HG03135 (cell line): ENCODE measurements around the gene NECAB3.
A peak's percentile ranks its signal among the peaks of the same experiment; 100 is the strongest.

ENCODE experiments used
- ATAC-seq: cut with Tn5 transposase; IDR thresholded peaks from one replicate; pipeline ENCODE4 v1.9.1; 2021; ENCODE audit warnings: mild to moderate bottlenecking, moderate library complexity; ENCODE audit not compliant: unreplicated experiment

NECAB3 gene

GRCh38 chr20:33697129-33697528 is 22.9 kb upstream of the NECAB3 start:
- no peak for ATAC-seq

- ATAC-seq = no peak
These were observed 22.2 kb upstream of the NECAB3 start for GRCh38 chr20:33696448-33696847.

DNA sequence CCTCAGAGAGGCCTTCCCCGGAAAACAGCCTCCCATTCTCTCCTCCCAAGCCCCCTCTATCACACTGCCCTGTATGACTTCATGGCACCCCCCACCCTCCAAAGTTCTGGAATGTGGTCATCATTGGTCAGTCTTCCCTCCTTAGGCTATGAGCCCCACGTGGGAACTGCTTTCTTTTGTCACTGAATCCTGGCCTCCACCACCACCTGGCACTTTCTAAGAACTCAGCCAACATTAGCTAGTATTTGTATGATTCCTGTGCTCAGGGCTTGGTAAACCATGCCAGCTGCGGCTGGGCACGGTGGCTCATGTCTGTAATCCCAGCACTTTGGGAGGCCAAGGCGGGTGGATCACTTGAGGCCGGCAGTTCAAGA is 20.4 kb upstream of the NECAB3 start:
- ATAC-seq = no peak

DNA sequence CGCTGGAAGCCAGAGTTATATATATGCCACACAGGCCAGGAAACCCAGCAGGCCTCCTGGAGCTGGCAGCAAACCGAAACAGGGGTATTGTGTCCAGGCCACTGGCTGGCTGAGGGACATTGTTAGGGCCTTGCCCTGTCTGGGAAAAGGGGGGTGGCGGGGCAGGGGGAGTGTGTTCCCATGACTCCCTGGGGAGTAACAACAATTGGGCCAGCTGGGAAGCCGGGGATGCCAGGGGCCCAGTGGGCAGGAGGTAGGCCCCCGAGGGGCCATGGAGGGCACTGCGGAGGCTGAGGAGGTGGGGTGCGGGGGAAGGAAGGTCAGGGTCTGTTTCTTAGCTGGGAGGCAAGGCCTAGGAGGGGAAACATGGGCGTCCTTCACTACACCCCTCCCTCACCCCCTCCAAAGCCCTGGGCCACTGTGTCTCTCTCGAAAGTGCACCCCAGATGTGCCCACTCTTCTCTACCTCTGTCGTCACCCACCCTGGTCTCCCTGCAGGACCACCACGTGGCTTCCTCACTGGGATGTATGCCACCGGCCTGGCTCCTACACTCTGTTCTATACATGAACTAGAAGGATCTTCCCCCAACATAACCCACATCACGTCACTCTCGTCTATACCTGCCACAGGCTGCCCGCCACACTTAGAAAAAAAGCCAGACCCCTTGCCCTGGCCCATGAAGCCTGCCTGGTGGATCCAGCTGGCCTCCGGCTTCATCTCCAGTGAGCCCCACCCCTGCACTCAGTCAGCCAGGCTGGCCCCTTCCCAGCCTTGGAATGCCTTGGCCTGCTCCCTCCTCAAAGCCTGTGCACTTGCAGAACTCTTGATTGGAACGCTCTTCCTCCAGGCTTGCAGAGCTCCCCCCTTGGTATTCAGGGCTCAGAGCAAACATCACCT is 19.8 kb upstream of the NECAB3 start:
- ATAC-seq = no peak

DNA sequence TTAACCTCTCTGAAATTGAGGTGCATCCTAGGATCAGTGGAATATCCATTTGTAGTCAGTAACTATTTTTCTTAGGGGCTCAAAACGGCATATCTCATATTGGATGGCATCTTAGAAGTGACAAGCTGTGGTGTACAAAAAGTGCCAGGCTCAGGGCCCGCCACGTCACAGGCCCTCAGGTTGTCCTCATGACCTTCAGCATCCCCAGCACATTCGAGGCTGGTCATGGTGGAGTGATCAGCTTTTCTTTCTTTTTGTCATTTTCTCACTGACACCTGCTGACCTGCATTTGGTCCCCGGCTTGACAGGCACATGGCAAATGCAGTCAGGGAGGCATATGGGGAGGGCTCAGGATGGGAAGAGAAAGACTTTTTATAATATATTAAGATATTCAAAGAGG is 19.1 kb upstream of the NECAB3 start:
- no peak for ATAC-seq

- no peak for ATAC-seq
These were observed 15.7 kb upstream of the NECAB3 start for GRCh38 chr20:33689973-33690372.

DNA sequence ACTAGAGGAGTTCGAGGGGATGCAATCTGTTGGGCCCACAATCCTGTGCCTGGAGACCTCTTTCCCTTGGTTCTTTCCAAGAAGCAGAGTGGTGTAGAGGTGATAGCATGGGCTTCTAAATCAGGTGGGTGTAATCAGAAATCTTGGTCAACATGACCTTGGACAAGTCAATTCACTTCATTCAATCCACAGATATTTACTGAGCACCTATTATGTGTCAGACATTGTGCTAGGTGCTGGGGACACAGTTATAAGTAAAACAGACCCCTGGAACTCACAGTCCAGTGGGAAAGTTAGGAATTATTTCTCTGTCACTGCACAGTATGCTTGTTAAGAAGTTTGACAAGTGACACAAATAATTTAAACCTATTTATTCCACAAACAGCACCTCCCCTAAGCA is 15.3 kb upstream of the NECAB3 start:
- ATAC-seq = no peak

DNA sequence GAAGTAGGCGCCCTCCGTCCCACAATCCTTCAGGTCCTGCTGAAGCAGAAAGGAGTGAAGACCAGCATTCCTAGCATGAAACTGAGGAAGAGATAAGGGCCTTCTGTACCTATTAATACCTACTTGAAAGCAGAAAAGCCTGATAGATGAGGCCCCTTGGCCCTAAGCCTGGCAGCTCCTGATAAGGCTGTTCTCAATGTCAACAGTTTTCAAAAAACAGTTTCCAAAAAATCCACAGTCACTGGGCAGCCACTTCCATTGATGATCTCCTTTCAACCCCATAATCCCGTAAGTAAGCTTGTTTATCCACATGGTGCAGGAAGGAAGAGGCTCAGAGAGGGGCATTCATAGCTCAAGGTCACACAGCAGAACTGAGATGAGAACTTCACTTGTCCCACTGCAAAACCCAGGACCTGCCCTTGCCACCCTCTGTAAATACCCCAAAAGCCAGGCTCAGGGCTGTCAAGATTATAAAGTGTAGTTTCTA is 14.8 kb upstream of the NECAB3 start:
- no peak for ATAC-seq

DNA sequence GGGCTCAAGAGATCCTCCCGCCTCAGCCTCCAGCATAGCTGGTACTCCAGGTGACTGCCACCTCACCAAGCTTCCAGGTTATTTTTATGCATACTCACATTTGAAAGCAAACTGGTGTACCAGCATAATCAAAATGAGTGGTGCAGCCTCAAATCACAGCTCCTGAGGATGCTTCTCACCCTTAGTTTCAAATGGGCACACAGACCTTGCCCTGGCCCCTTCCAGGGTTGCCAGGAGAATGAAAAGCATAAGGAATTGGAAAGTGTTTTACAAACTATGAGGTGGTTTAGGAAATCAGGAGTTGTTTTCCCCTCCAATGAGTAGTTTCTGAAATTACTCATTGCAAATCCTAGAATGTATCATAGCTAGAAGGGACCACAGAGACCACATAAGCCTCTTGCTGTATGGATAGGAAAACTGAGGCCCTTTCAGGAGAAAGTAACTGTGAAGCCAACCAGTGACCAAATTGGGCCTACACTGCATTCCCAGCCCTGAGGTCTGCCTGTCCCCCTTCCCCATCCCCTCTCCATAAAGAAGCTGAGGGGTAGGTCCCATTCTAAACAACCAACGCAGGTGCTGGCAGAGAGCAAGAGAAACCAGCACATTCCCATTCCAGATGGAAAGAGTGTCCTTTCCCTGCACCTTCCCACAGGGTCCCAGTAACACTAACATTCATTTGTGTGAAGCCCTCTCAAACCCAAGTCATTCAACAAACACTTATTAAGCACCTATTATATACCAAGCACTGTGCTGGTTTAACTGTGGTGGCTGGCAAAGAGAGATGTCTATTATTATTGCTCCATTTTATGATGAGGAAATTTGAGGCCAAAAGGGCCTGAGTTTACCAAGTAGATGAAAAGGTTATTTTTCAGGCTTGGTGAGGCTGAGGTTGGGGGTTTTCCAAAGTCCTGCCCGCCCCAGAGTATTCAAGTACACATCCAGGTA is 14.0 kb upstream of the NECAB3 start:
- ATAC-seq = no peak

- ATAC-seq = no peak
These were observed 13.2 kb upstream of the NECAB3 start for GRCh38 chr20:33687370-33687915.

- ATAC-seq = no peak
These were observed 12.7 kb upstream of the NECAB3 start for GRCh38 chr20:33686984-33687366.

GRCh38 chr20:33686100-33686983 is 12.1 kb upstream of the NECAB3 start, which contains the start of gene E2F1:
Gene E2F1, minus strand, starts transcription at chr20:33686385. Its CDS starts 121 bp downstream, at chr20:33686264.
- peak; percentile 79 for ATAC-seq

DNA sequence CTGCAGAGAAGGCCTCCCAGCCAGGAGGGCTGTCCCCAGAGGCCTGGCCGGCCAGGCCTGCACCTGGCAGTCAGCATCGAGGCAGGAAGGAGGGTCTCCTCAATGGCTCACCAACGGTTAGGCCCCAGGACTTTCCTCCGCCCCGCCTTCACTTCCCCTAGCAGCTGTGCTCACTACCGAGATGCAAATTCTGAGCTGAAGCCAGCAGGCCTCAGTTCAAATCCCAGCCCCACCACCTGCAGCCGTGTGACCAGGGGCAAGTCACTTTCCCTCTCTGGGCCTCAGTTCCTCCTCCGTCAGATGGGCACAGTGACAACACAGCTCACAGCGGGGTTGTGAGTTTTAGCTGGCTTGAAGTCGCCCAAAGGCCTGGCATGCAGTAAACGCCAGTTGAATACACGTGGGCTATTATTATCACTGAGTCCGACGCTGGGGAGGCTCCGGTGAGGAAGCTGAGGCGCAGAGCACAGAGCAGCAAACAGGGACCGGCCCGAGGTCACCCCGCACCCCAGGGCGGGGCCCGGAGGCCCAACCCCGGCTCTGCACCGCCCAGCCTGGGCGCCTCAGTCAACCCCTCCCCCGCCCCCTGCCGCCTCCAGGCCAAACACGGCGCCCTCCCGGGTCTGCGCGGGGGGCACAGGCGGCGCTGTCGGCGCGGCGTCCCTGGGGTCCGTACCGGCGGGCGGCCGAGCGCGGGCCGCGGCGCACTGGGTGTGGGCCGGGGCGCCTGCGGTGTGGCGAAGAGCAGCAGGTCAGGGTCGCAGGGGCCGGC is 11.3 kb upstream of the NECAB3 start:
- ATAC-seq = peak; percentile 44

GRCh38 chr20:33684533-33685327 is 10.5 kb upstream of the NECAB3 start:
- ATAC-seq = no peak

- no peak for ATAC-seq
These were observed 7.6 kb upstream of the NECAB3 start for GRCh38 chr20:33681728-33682353.

DNA sequence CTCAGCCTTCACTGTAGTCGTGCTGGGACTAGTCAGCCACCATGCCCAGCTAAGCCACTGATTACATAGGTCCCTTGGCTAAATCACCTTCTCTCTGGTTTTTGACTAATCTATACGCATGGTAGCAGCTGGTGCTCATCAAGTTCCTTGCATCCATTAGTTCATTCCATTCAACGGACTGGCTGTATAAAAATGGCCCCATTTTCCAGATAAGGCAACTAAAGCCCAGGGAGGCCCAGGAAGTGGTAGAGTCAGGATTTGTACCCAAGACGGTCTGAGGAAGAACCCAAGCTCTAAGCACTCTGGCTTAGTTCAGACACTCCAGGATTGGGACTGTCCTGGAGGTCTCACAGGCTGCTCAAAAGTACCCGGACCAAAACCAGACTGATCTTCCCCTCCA is 7.1 kb upstream of the NECAB3 start:
- no peak for ATAC-seq

GRCh38 chr20:33680686-33681085 is 6.5 kb upstream of the NECAB3 start:
- no peak for ATAC-seq

GRCh38 chr20:33679758-33680485 is 5.7 kb upstream of the NECAB3 start:
- peak; percentile 50 for ATAC-seq
